IMR-90 (cell line): ENCODE measurements around the gene CPEB3. TPM values are rescaled to one million over a fixed set of nuclear protein-coding genes. Genes with fewer than 3 reads are reported as not detected.

Source experiments
- ATAC-seq: fragments of 200-7000 bp; cut with Tn5 transposase; 2 replicates; pipeline ENCODE4 v1.9.1; 2020; ENCODE audit warnings: low read depth, mild to moderate bottlenecking, moderate library complexity
- BruUV-seq: library from RNA; stranded (reverse); fragments of 400-500 nt; replicated peaks from 2 replicates; lab custom pipeline; 2021; lab: Mats Ljungman, UMichigan
- CTCF ChIA-PET: fragments of 300-600 bp; formaldehyde crosslinking; extraction: SDS; loops from one replicate; lab custom pipeline; 2021; ENCODE audit warnings: antibody characterized with exemption; lab: Yijun Ruan, JAX
- POLR2A ChIA-PET: fragments of 300-600 bp; sonication (Branson Sonifier 250); formaldehyde crosslinking; loops from one replicate; lab custom pipeline; 2022; ENCODE audit warnings: antibody characterized with exemption; ENCODE audit not compliant: unreplicated experiment; lab: Charles Lee
- DNase-seq: peaks from one replicate; pipeline ENCODE4 v3.0.0; 2013
- H2AFZ ChIP-seq: replicated peaks from 2 replicates; pipeline ENCODE3; 2013; ENCODE audit warnings: low read length, mild to moderate bottlenecking; ENCODE audit not compliant: poor library complexity
- H2AK5ac ChIP-seq: 2 replicates; pipeline ENCODE4 v1.6.1; 2013; ENCODE audit warnings: low read depth, low read length, inconsistent platforms
- H2AK9ac ChIP-seq: replicated peaks from 2 replicates; pipeline ENCODE3; 2013; ENCODE audit warnings: mild to moderate bottlenecking, low read depth, low read length, moderate library complexity; ENCODE audit not compliant: poor library complexity
- H2BK120ac ChIP-seq: 2 replicates; pipeline ENCODE4 v1.6.1; 2013; ENCODE audit warnings: low read depth, low read length, inconsistent platforms
- H2BK15ac ChIP-seq: 3 replicates; pipeline ENCODE4 v1.6.1; 2013; ENCODE audit warnings: low read depth, low read length, inconsistent platforms
- H2BK20ac ChIP-seq: 2 replicates; pipeline ENCODE4 v1.6.1; 2013; ENCODE audit warnings: low read depth, mild to moderate bottlenecking, inconsistent platforms, low read length, moderate library complexity
- H2BK5ac ChIP-seq: 2 replicates; pipeline ENCODE4 v1.6.1; 2013; ENCODE audit warnings: mild to moderate bottlenecking, low read depth, low read length, inconsistent platforms; ENCODE audit not compliant: poor library complexity, severe bottlenecking
- H3K14ac ChIP-seq: replicated peaks from 2 replicates; pipeline ENCODE4 v1.6.1; 2013; ENCODE audit warnings: low read depth, low read length, inconsistent platforms
- H3K18ac ChIP-seq: 2 replicates; pipeline ENCODE4 v1.6.1; 2013; ENCODE audit warnings: low read depth, low read length, control low read depth
- H3K23ac ChIP-seq: 2 replicates; pipeline ENCODE4 v1.6.1; 2013; ENCODE audit warnings: low read depth, low read length, inconsistent platforms
- H3K27ac ChIP-seq: 2 replicates; pipeline ENCODE4 v1.5.1; 2013; ENCODE audit warnings: mild to moderate bottlenecking, control low read depth, low read length; ENCODE audit not compliant: insufficient read depth
- H3K27me3 ChIP-seq: 2 replicates; pipeline ENCODE4 v1.6.1; 2013; ENCODE audit warnings: low read length; ENCODE audit not compliant: control insufficient read depth, insufficient read depth
- H3K36me3 ChIP-seq: 2 replicates; pipeline ENCODE4 v1.6.1; 2013; ENCODE audit warnings: low read length, mixed read lengths; ENCODE audit not compliant: control insufficient read depth, insufficient read depth
- H3K4ac ChIP-seq: 2 replicates; pipeline ENCODE4 v1.6.1; 2013; ENCODE audit warnings: low read depth, low read length, inconsistent platforms
- H3K4me1 ChIP-seq: 2 replicates; pipeline ENCODE4 v1.6.1; 2013; ENCODE audit warnings: low read length, mixed read lengths; ENCODE audit not compliant: control insufficient read depth, insufficient read depth
- H3K4me2 ChIP-seq: 2 replicates; pipeline ENCODE4 v1.6.1; 2013; ENCODE audit warnings: low read depth, mild to moderate bottlenecking, control low read depth, low read length, moderate library complexity
- H3K4me3 ChIP-seq: 2 replicates; pipeline ENCODE4 v1.5.1; 2013; ENCODE audit warnings: low read depth, mild to moderate bottlenecking, control low read depth, low read length, moderate library complexity; ENCODE audit not compliant: insufficient read depth
- H3K56ac ChIP-seq: 2 replicates; pipeline ENCODE4 v1.6.1; 2013; ENCODE audit warnings: low read length, inconsistent platforms; ENCODE audit not compliant: insufficient read depth; ENCODE audit errors: extremely low read depth
- H3K79me1 ChIP-seq, 2 experiments: 2 replicates each; pipeline ENCODE4 v1.6.1; 2013; ENCODE audit warnings: low read length in 2 of 2, inconsistent platforms in 1 of 2, low read depth in 1 of 2
- H3K9ac ChIP-seq: 2 replicates; pipeline ENCODE4 v1.6.1; 2013; ENCODE audit warnings: low read depth, low read length, control low read depth
- H3K9me1 ChIP-seq: 2 replicates; pipeline ENCODE4 v1.6.1; 2013; ENCODE audit warnings: low read length, inconsistent platforms; ENCODE audit not compliant: insufficient read depth
- H3K9me3 ChIP-seq: 2 replicates; pipeline ENCODE4 v1.6.1; 2013; ENCODE audit warnings: low read length; ENCODE audit not compliant: control insufficient read depth, insufficient read depth
- H4K20me1 ChIP-seq: 2 replicates; pipeline ENCODE4 v1.6.1; 2013; ENCODE audit warnings: low read length, inconsistent platforms; ENCODE audit not compliant: insufficient read depth
- H4K5ac ChIP-seq: 2 replicates; pipeline ENCODE4 v1.6.1; 2013; ENCODE audit warnings: mild to moderate bottlenecking, low read depth, low read length, control low read depth
- H4K8ac ChIP-seq, 2 experiments: 2 replicates each; pipeline ENCODE4 v1.6.1; 2013; ENCODE audit warnings: low read depth in 2 of 2, low read length in 2 of 2, control low read depth in 1 of 2, inconsistent platforms in 1 of 2
- H4K91ac ChIP-seq: 2 replicates; pipeline ENCODE4 v1.6.1; 2013; ENCODE audit warnings: low read depth, low read length, inconsistent platforms; ENCODE audit not compliant: insufficient read depth
- FOS ChIP-seq: fragments of 150-350 bp; IDR thresholded peaks from 2 replicates; pipeline ENCODE4 v1.6.1; 2016; ENCODE audit warnings: low read depth, low read length
- MAFK ChIP-seq: IDR thresholded peaks from 2 replicates; pipeline ENCODE4 v1.6.1; 2012; ENCODE audit warnings: low read depth, low read length, improper control_type of control experiment
- MAZ ChIP-seq: IDR thresholded peaks from 2 replicates; pipeline ENCODE4 v1.6.1; 2012; ENCODE audit warnings: low read depth, mild to moderate bottlenecking, low read length, improper control_type of control experiment, moderate library complexity, borderline replicate concordance
- MXI1 ChIP-seq: IDR thresholded peaks from 2 replicates; pipeline ENCODE4 v1.6.1; 2012; ENCODE audit warnings: low read depth, mild to moderate bottlenecking, low read length, moderate library complexity, borderline replicate concordance
- NFE2L2 ChIP-seq: fragments of 150-350 bp; IDR thresholded peaks from 2 replicates; pipeline ENCODE4 v1.6.1; 2016; ENCODE audit warnings: low read depth, mild to moderate bottlenecking, low read length
- POLR2A ChIP-seq: IDR thresholded peaks from 2 replicates; pipeline ENCODE4 v1.6.1; 2012; ENCODE audit warnings: mild to moderate bottlenecking, low read depth, low read length
- RAD21 ChIP-seq: IDR thresholded peaks from 2 replicates; pipeline ENCODE4 v1.6.1; 2012; ENCODE audit warnings: low read length, improper control_type of control experiment
- RFX5 ChIP-seq: IDR thresholded peaks from 2 replicates; pipeline ENCODE4 v1.8.0; 2012; ENCODE audit warnings: low read depth, mild to moderate bottlenecking, low read length, moderate library complexity
- WGBS, 2 experiments: methylation state at CpG; one replicate each; pipeline versions ENCODE4 v1.1.5 to v1.1.7; 2013; ENCODE audit warnings: missing lambda C conversion rate in 2 of 2; ENCODE audit not compliant: insufficient read length in 1 of 2; ENCODE audit errors: extremely low coverage in 2 of 2; 5-methylcytosine and 5-hydroxymethylcytosine counted together
- dilution Hi-C: fragments of 300-500 bp; cut with HindIII; formaldehyde crosslinking; loops from one replicate; pipeline ENCODE4 v1.14.3; 2018; ENCODE audit warnings: low sequenced_read_pairs; ENCODE audit not compliant: unreplicated experiment
- in situ Hi-C: fragments of 300-500 bp; cut with MboI; formaldehyde crosslinking; loops from 3 replicates; pipeline ENCODE4 v1.14.3; 2019; ENCODE audit warnings: low sequenced_read_pairs, inconsistent platforms, mixed read lengths
- intact Hi-C: fragments of 100-400 bp; cut with micrococcal nuclease; formaldehyde crosslinking; loops from 2 replicates; pipeline ENCODE4 v1.10.0; 2022
- polyA plus RNA-seq, 3 experiments: library from polyadenylated mRNA; depleted of rRNA; stranded (reverse); fragments of >200 nt; gene quantifications; 2 replicates each; pipeline ENCODE4 v1.2.3, GENCODE V29; 2012; ENCODE audit warnings: low replicate concordance in 1 of 3
- total RNA-seq: library from RNA; depleted of rRNA; stranded (reverse); fragments of >200 nt; gene quantifications from 2 replicates; pipeline ENCODE4 v1.2.3, GENCODE V29; 2012
- TF ChIP-seq, protein P1 (sequence below): fragments of 150-350 bp; IDR thresholded peaks from 2 replicates; pipeline ENCODE4 v1.6.1; 2017; ENCODE audit warnings: mild to moderate bottlenecking, antibody characterized with exemption, low read length, low read depth

Gene CPEB3
- total and polyA plus RNA-seq, 2 of the 4 experiments (the other 2 are of a cell fraction), result 0.18 to 0.36 TPM

DNA sequence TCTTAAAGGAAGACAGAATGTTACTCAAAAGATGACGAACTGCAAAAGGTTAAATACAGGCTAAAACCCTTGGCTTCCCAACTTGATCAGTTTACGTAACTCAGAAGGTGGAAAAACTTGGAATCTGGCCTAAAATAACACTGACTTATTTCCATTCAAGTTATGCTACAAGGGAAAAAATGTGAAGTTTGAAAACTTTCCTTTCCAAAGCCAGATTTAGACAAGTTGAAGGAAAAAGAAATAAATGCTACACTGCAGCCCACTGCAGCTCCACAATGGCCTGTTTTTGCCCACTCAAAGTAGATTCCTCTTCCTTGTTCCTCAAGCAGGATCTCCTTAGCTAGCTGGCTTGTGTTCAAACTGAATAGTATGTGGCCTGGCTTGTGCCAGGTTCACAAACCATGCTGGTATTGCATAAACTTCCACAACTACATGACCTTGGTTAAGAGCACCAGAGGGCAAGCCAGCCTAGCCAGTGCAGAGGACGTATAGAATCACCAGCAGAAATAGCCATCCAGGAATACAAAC, 166.2 kb downstream of the CPEB3 start:
- no peak overlapping the region for H2AK9ac ChIP-seq
- H3K23ac ChIP-seq, result no peak overlapping the region
- H3K18ac ChIP-seq, result no peak overlapping the region
- no peak overlapping the region for H2AK5ac ChIP-seq
- H3K27ac ChIP-seq, result no peak overlapping the region
- H3K27me3 ChIP-seq, result peaks cover 6% of the 10 kb centered on the region
- no TSS peak for BruUV-seq
- no peak overlapping the region for H2BK15ac ChIP-seq
- no peak overlapping the region for H2BK5ac ChIP-seq
- ATAC-seq, result peak; percentile 48
- no peak for TF ChIP-seq MAZ
- no peak for TF ChIP-seq POLR2A
- no peak for TF ChIP-seq MXI1
- no peak for TF ChIP-seq MAFK
- no peak for TF ChIP-seq RAD21
- no peak for TF ChIP-seq FOS
- TF ChIP-seq, protein P1, sequence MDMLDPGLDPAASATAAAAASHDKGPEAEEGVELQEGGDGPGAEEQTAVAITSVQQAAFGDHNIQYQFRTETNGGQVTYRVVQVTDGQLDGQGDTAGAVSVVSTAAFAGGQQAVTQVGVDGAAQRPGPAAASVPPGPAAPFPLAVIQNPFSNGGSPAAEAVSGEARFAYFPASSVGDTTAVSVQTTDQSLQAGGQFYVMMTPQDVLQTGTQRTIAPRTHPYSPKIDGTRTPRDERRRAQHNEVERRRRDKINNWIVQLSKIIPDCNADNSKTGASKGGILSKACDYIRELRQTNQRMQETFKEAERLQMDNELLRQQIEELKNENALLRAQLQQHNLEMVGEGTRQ, result no peak
- no peak for TF ChIP-seq NFE2L2
- no peak for TF ChIP-seq RFX5
- peaks cover 8% of the 10 kb centered on the region for H4K20me1 ChIP-seq
- H4K5ac ChIP-seq, result no peak overlapping the region
- no peak overlapping the region for H4K8ac ChIP-seq
- DNase-seq, result peak; percentile 91
- intact Hi-C loops (no loop called here), dilution Hi-C loops (no loop called here), in situ Hi-C loops (no loop called here)
- ChIA-PET POLR2A (no interaction called here), CTCF (interaction anchor here (0.6 to 0.9 kb wide), 2 partner anchors 9 to 1590 kb away, joined by 3 to 7 read pairs; no protein-coding TSS in a partner anchor)
- no CpG with 5 or more reads among the region's 3 CpGs for WGBS, 2 experiments
- no peak overlapping the region for H4K91ac ChIP-seq
- H3K36me3 ChIP-seq, result no peaks in the 10 kb centered on the region
- H2BK20ac ChIP-seq, result no peak overlapping the region
- no peak overlapping the region for H3K4ac ChIP-seq
- H3K9me1 ChIP-seq, result peaks cover 7% of the 10 kb centered on the region
- H3K4me2 ChIP-seq, result peak overlapping the region; percentile 37; the same call in 1 of the 2 replicates
- peaks cover 8% of the 10 kb centered on the region for H3K4me1 ChIP-seq
- no peaks in the 10 kb centered on the region for H3K9me3 ChIP-seq
- H3K9ac ChIP-seq, result no peak overlapping the region
- no peak overlapping the region for H3K14ac ChIP-seq
- no peak overlapping the region for H2AFZ ChIP-seq
- H3K79me1 ChIP-seq, result peaks cover 0 to 4% of the 10 kb centered on the region in 2 experiments; a peak in 1 of 4 replicates
- H2BK120ac ChIP-seq, result no peak overlapping the region
- H3K4me3 ChIP-seq, result no peak overlapping the region
- no peak overlapping the region for H3K56ac ChIP-seq
